ENCODE results near the gene RC3H1.

- TF ChIP-seq EZH2 (IDR thresholded peaks at IDR 0.05) (no peak), POLR2AphosphoS5 (IDR thresholded peaks at IDR 0.05; ENCODE audit: borderline replicate concordance, low read depth, low read length) (no peak)
Measured at GRCh38 chr1:173888749-173889148, 133.4 kb downstream of the RC3H1 start.
